GM18870 (cell line): ENCODE results near the gene SPATA32.

Experiments used
- ATAC-seq: cut with Tn5 transposase; IDR thresholded peaks from one replicate; pipeline ENCODE4 v1.9.1; 2021; ENCODE audit warnings: moderate library complexity; ENCODE audit not compliant: unreplicated experiment

The SPATA32 gene

GRCh38 chr17:45218895-45219661 is 42.8 kb downstream of the SPATA32 start:
- no peak for ATAC-seq
